ENCODE measurements around the gene MRPL42. TPM values are rescaled to one million over a fixed set of nuclear protein-coding genes. Genes with fewer than 3 reads are reported as not detected.

The MRPL42 gene
- total and polyA plus RNA-seq, 2 donors (not counting 1 experiment from before 2014, with no cell fraction given) = 68.0 to 87.3 TPM

GRCh38 chr12:93459097-93459496 lies 8.2 kb upstream of the MRPL42 start:
- DNase-seq (ENCODE audit: low read depth in 2 of 2) = no peak
- H3K27me3 ChIP-seq (ENCODE audit: control insufficient read depth, insufficient read depth, low read length) = no peaks in the 10 kb centered on the region
- no peaks in the 10 kb centered on the region for H3K36me3 ChIP-seq (ENCODE audit: control insufficient read depth, insufficient read depth, low read length)
- H3K27ac ChIP-seq (ENCODE audit: insufficient read depth, low read length) = no peak overlapping the region
- H2AFZ ChIP-seq (ENCODE audit: low read length) = no peak overlapping the region
- H3K9me3 ChIP-seq (ENCODE audit: control insufficient read depth, insufficient read depth, low read depth, low read length) = no peaks in the 10 kb centered on the region
- H3K4me1 ChIP-seq (ENCODE audit: control insufficient read depth, extremely low read depth, insufficient read depth, low read length) = no peaks in the 10 kb centered on the region
- no peak overlapping the region for H3K4me2 ChIP-seq (ENCODE audit: extremely low read depth, insufficient read depth, low read length)
- H3K9ac ChIP-seq (ENCODE audit: insufficient read depth, low read length) = no peak overlapping the region
- H3K4me3 ChIP-seq (replicated peaks in 1 of 4; ENCODE audit: control extremely low read depth in 1 of 4, insufficient read depth in 1 of 4, low read depth in 3 of 4, low read length in 4 of 4) = no peak overlapping the region
- no peaks in the 10 kb centered on the region for H3K79me2 ChIP-seq (ENCODE audit: control insufficient read depth, insufficient read depth, low read length)
- TF ChIP-seq CTCF (conservative IDR thresholded peaks at IDR 0.05 in 1 of 2, IDR thresholded peaks at IDR 0.05 in 1 of 2; ENCODE audit: low read depth in 1 of 2, low read length in 2 of 2) (no peak), EZH2 (IDR thresholded peaks at IDR 0.05; ENCODE audit: low read length, missing control alignments) (no peak)
- no peaks in the 10 kb centered on the region for H4K20me1 ChIP-seq (ENCODE audit: control insufficient read depth, extremely low read depth, insufficient read depth, low read length)

GRCh38 chr12:93460003-93460402 lies 7.3 kb upstream of the MRPL42 start:
- TF ChIP-seq EZH2 (IDR thresholded peaks at IDR 0.05; ENCODE audit: low read length, missing control alignments) (no peak), CTCF (conservative IDR thresholded peaks at IDR 0.05 in 1 of 2, IDR thresholded peaks at IDR 0.05 in 1 of 2; ENCODE audit: low read depth in 1 of 2, low read length in 2 of 2) (no peak)
- Histone ChIP-seq H3K4me1 (ENCODE audit: control insufficient read depth, extremely low read depth, insufficient read depth, low read length) (no peaks in the 10 kb centered on the region), H3K9me3 (ENCODE audit: control insufficient read depth, insufficient read depth, low read depth, low read length) (no peaks in the 10 kb centered on the region), H3K4me2 (ENCODE audit: extremely low read depth, insufficient read depth, low read length) (no peak overlapping the region), H3K79me2 (ENCODE audit: control insufficient read depth, insufficient read depth, low read length) (no peaks in the 10 kb centered on the region), H4K20me1 (ENCODE audit: control insufficient read depth, extremely low read depth, insufficient read depth, low read length) (no peaks in the 10 kb centered on the region), H3K27ac (ENCODE audit: insufficient read depth, low read length) (no peak overlapping the region), H3K27me3 (ENCODE audit: control insufficient read depth, insufficient read depth, low read length) (no peaks in the 10 kb centered on the region), H3K4me3 (replicated peaks in 1 of 4; ENCODE audit: control extremely low read depth in 1 of 4, insufficient read depth in 1 of 4, low read depth in 3 of 4, low read length in 4 of 4) (no peak overlapping the region), H3K36me3 (ENCODE audit: control insufficient read depth, insufficient read depth, low read length) (no peaks in the 10 kb centered on the region), H3K9ac (ENCODE audit: insufficient read depth, low read length) (no peak overlapping the region), H2AFZ (ENCODE audit: low read length) (no peak overlapping the region)
- DNase-seq (ENCODE audit: low read depth in 2 of 2) = no peak

GRCh38 chr12:93460902-93461301 lies 6.4 kb upstream of the MRPL42 start:
- H3K27me3 ChIP-seq (ENCODE audit: control insufficient read depth, insufficient read depth, low read length) = no peaks in the 10 kb centered on the region
- DNase-seq (ENCODE audit: low read depth in 2 of 2) = no peak
- H3K4me1 ChIP-seq (ENCODE audit: control insufficient read depth, extremely low read depth, insufficient read depth, low read length) = no peaks in the 10 kb centered on the region
- no peak overlapping the region for H3K4me3 ChIP-seq (replicated peaks in 1 of 4; ENCODE audit: control extremely low read depth in 1 of 4, insufficient read depth in 1 of 4, low read depth in 3 of 4, low read length in 4 of 4)
- no peak overlapping the region for H2AFZ ChIP-seq (ENCODE audit: low read length)
- no peaks in the 10 kb centered on the region for H3K36me3 ChIP-seq (ENCODE audit: control insufficient read depth, insufficient read depth, low read length)
- TF ChIP-seq CTCF (conservative IDR thresholded peaks at IDR 0.05 in 1 of 2, IDR thresholded peaks at IDR 0.05 in 1 of 2; ENCODE audit: low read depth in 1 of 2, low read length in 2 of 2) (no peak), EZH2 (IDR thresholded peaks at IDR 0.05; ENCODE audit: low read length, missing control alignments) (no peak)
- H3K27ac ChIP-seq (ENCODE audit: insufficient read depth, low read length) = no peak overlapping the region
- no peaks in the 10 kb centered on the region for H4K20me1 ChIP-seq (ENCODE audit: control insufficient read depth, extremely low read depth, insufficient read depth, low read length)
- H3K4me2 ChIP-seq (ENCODE audit: extremely low read depth, insufficient read depth, low read length) = no peak overlapping the region
- H3K79me2 ChIP-seq (ENCODE audit: control insufficient read depth, insufficient read depth, low read length) = no peaks in the 10 kb centered on the region
- no peaks in the 10 kb centered on the region for H3K9me3 ChIP-seq (ENCODE audit: control insufficient read depth, insufficient read depth, low read depth, low read length)
- H3K9ac ChIP-seq (ENCODE audit: insufficient read depth, low read length) = no peak overlapping the region

All from fibroblast of lung (primary cell).